Vagina (tissue), 2 donors: Measurements from ENCODE around the gene CERS2. TPM values are rescaled to one million over a fixed set of nuclear protein-coding genes. Genes with fewer than 3 reads are reported as not detected.

Experiments used
- DNase-seq, 2 donors: peaks; one replicate each; pipeline ENCODE4 v3.0.0-alpha.2; 2017; ENCODE audit errors: extremely low spot score in 2 of 2
- H3K27ac ChIP-seq: fragments of 200-600 bp; sonication (generic); one replicate; pipeline ENCODE4 v1.5.1; 2019
- H3K27me3 ChIP-seq: fragments of 200-600 bp; sonication (generic); one replicate; pipeline ENCODE4 v1.5.1; 2019
- H3K36me3 ChIP-seq, 2 donors: fragments of 200-600 bp; sonication (generic); one replicate each; pipeline ENCODE4 v1.5.1; 2017 to 2019
- H3K4me1 ChIP-seq: fragments of 200-600 bp; sonication (generic); one replicate; pipeline ENCODE4 v1.5.1; 2019
- H3K4me3 ChIP-seq, 2 donors: fragments of 200-600 bp; sonication (generic); 1 replicate in 1 of 2; 2 replicates in 1 of 2; pipeline ENCODE4 v1.5.1; 2016 to 2019
- H3K9me3 ChIP-seq: fragments of 200-600 bp; sonication (generic); one replicate; pipeline ENCODE4 v1.5.1; 2019
- POLR2A ChIP-seq, 2 donors: fragments of 450-650 bp; IDR thresholded peaks; one replicate each; pipeline ENCODE4 v1.6.1; 2017; ENCODE audit warnings: antibody characterized with exemption in 2 of 2, mild to moderate bottlenecking in 2 of 2, moderate library complexity in 2 of 2
- POLR2AphosphoS5 ChIP-seq, 2 donors: sonication (generic); formaldehyde crosslinking; IDR thresholded peaks; one replicate each; pipeline ENCODE4 v1.9.0; 2017; ENCODE audit warnings: antibody characterized with exemption in 2 of 2, mild to moderate bottlenecking in 2 of 2, low read depth in 1 of 2; ENCODE audit not compliant: insufficient read depth in 1 of 2
- intact Hi-C: fragments of 100-400 bp; cut with DNase I; formaldehyde crosslinking; loops from one replicate; pipeline ENCODE4 v1.15.1; 2023
- total RNA-seq: library from RNA; depleted of rRNA; stranded (reverse); fragments of >200 nt; gene quantifications from one replicate; pipeline ENCODE4 v1.2.3, GENCODE V29; 2016
- TF ChIP-seq, protein P1 (sequence below), 3 experiments: fragments of 450-650 bp in 2 of 3; fragments of 200-600 bp in 1 of 3; sonication (generic) in 1 of 3; IDR thresholded peaks; one replicate each; pipeline ENCODE4 v1.5.1; 2017 to 2019; ENCODE audit warnings: antibody characterized with exemption in 3 of 3, mild to moderate bottlenecking in 2 of 3, moderate library complexity in 2 of 3

The CERS2 gene
- total RNA-seq, 1 donor from 2014 or later = 86.4 TPM

- Histone ChIP-seq H3K9me3 (no peaks in the 10 kb centered on the region), H3K4me1 (peaks cover 45% of the 10 kb centered on the region), H3K4me3 (no peak overlapping the region), H3K27me3 (no peaks in the 10 kb centered on the region), H3K36me3 (peaks cover 0 to 39% of the 10 kb centered on the region in 2 donors), H3K27ac (no peak overlapping the region)
- DNase-seq = no peak
- TF ChIP-seq POLR2AphosphoS5 (IDR thresholded peaks at IDR 0.05; ENCODE audit: insufficient read depth in 1 of 2, low read depth in 1 of 2) (no peak), POLR2A (IDR thresholded peaks at IDR 0.05) (no peak)
- TF ChIP-seq, protein P1, sequence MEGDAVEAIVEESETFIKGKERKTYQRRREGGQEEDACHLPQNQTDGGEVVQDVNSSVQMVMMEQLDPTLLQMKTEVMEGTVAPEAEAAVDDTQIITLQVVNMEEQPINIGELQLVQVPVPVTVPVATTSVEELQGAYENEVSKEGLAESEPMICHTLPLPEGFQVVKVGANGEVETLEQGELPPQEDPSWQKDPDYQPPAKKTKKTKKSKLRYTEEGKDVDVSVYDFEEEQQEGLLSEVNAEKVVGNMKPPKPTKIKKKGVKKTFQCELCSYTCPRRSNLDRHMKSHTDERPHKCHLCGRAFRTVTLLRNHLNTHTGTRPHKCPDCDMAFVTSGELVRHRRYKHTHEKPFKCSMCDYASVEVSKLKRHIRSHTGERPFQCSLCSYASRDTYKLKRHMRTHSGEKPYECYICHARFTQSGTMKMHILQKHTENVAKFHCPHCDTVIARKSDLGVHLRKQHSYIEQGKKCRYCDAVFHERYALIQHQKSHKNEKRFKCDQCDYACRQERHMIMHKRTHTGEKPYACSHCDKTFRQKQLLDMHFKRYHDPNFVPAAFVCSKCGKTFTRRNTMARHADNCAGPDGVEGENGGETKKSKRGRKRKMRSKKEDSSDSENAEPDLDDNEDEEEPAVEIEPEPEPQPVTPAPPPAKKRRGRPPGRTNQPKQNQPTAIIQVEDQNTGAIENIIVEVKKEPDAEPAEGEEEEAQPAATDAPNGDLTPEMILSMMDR (IDR thresholded peaks at IDR 0.05) = no peak
- intact Hi-C loops = no loop called here
Measured at GRCh38 chr1:151002051-151002450, 27.4 kb upstream of the CERS2 start.

DNA sequence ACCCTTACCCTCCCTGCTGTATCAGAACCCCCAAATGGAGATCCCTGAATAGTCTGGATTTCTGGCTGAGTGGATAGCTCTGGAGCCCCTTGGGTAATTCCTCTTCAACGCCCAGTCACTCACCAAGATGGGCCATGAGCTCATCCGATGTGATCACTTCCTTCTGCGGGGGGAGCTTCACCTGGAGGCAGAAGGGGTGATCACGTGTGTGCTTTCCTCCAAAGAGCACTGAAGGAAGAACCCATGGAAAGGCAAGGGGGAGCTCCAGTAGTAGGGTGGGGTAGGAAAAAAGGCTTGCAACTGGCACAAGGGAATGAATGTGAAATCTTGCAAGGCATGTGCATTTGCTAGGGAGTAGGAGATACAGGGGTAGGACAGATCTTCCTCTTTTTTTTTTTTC is 27.0 kb upstream of the CERS2 start:
- no peaks in the 10 kb centered on the region for H3K9me3 ChIP-seq
- intact Hi-C loops = no loop called here
- peaks cover 0 to 43% of the 10 kb centered on the region in 2 donors for H3K36me3 ChIP-seq
- H3K27ac ChIP-seq = no peak overlapping the region
- no peak for DNase-seq
- H3K4me3 ChIP-seq = no peak overlapping the region
- TF ChIP-seq POLR2A (IDR thresholded peaks at IDR 0.05) (no peak), POLR2AphosphoS5 (IDR thresholded peaks at IDR 0.05; ENCODE audit: insufficient read depth in 1 of 2, low read depth in 1 of 2) (no peak)
- TF ChIP-seq, protein P1 (IDR thresholded peaks at IDR 0.05) = no peak
- H3K4me1 ChIP-seq = peaks cover 42% of the 10 kb centered on the region
- H3K27me3 ChIP-seq = no peaks in the 10 kb centered on the region

GRCh38 chr1:151000408-151000807 is 25.8 kb upstream of the CERS2 start:
- Histone ChIP-seq H3K27me3 (no peaks in the 10 kb centered on the region), H3K27ac (no peak overlapping the region), H3K9me3 (no peaks in the 10 kb centered on the region), H3K36me3 (peaks cover 0 to 43% of the 10 kb centered on the region in 2 donors), H3K4me3 (no peak overlapping the region), H3K4me1 (peaks cover 44% of the 10 kb centered on the region)
- intact Hi-C loops = no loop called here
- TF ChIP-seq POLR2AphosphoS5 (IDR thresholded peaks at IDR 0.05; ENCODE audit: insufficient read depth in 1 of 2, low read depth in 1 of 2) (no peak), POLR2A (IDR thresholded peaks at IDR 0.05) (no peak)
- TF ChIP-seq, protein P1 (IDR thresholded peaks at IDR 0.05) = no peak
- no peak for DNase-seq

GRCh38 chr1:150999926-151000325 is 25.3 kb upstream of the CERS2 start:
- no peak for DNase-seq
- TF ChIP-seq POLR2AphosphoS5 (IDR thresholded peaks at IDR 0.05; ENCODE audit: insufficient read depth in 1 of 2, low read depth in 1 of 2) (no peak), POLR2A (IDR thresholded peaks at IDR 0.05) (no peak)
- TF ChIP-seq, protein P1 (IDR thresholded peaks at IDR 0.05) = no peak
- intact Hi-C loops = no loop called here
- Histone ChIP-seq H3K4me3 (no peak overlapping the region), H3K4me1 (peaks cover 43% of the 10 kb centered on the region), H3K27me3 (no peaks in the 10 kb centered on the region), H3K9me3 (no peaks in the 10 kb centered on the region), H3K36me3 (peaks cover 0 to 43% of the 10 kb centered on the region in 2 donors), H3K27ac (no peak overlapping the region)

GRCh38 chr1:150999051-150999674 is 24.5 kb upstream of the CERS2 start:
- no peak for DNase-seq
- intact Hi-C loops = no loop called here
- TF ChIP-seq POLR2AphosphoS5 (IDR thresholded peaks at IDR 0.05; ENCODE audit: insufficient read depth in 1 of 2, low read depth in 1 of 2) = no peak
- TF ChIP-seq, protein P1 (IDR thresholded peaks at IDR 0.05) = no peak
- no peak for TF ChIP-seq POLR2A (IDR thresholded peaks at IDR 0.05)
- no peaks in the 10 kb centered on the region for H3K9me3 ChIP-seq
- peaks cover 36% of the 10 kb centered on the region for H3K4me1 ChIP-seq
- no peak overlapping the region for H3K27ac ChIP-seq
- H3K36me3 ChIP-seq = peaks cover 0 to 43% of the 10 kb centered on the region in 2 donors
- no peak overlapping the region for H3K4me3 ChIP-seq
- no peaks in the 10 kb centered on the region for H3K27me3 ChIP-seq
